ENCODE results near the gene CLCN3. TPM values are rescaled to one million over a fixed set of nuclear protein-coding genes. Genes with fewer than 3 reads are reported as not detected.
"Not testable (repeated sequence)": the region's sequence is repeated elsewhere in the genome, so short reads cannot be mapped to it uniquely, and the experiment has no call there.

Gene CLCN3
- 62.0 TPM for total RNA-seq
- long read RNA-seq, full-length matches to known transcripts: 42 of 65 reads
- long read RNA-seq, partial matches to known transcripts: 22 of 65 reads
- long read RNA-seq, other reads (novel, unspliced or antisense): 1 of 65 reads

DNA sequence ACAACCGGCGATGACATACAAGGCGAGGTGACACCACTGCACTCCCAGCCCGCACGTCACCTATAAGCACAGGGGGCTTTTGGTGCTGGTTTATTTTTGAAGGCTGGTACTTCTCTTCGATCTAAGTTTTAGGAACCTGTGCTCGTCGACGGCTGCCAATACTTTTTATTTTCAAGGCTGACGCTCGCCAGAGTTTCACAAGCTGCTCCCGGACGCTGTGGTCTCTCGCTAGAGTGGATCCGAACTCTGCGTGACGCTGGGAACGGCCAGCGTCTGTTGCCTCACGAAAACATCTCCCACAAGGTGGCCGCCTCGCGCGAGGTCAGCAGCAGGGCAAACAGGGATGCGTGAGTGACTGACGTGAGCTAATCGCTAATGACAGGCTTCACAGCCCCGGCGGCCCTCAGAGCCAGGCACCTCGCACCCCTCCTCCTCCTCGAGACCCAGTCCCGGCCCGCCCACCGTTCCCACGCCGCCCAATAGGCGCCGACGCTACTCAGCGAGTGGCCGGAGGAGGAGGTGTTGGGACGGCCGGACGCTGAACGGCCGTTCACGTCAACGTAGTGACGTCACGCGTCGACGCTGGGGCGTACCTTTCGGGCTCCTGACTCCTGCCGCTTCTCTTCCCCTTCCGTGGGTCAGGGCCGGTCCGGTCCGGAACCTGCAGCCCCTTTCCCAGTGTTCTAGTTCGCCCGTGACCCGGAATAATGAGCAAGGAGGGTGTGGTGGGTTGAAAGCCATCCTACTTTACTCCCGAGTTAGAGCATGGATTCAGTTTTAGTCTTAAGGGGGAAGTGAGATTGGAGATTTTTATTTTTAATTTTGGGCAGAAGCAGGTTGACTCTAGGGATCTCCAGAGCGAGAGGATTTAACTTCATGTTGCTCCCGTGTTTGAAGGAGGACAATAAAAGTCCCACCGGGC, at the start of gene CLCN3:
CLCN3 (plus strand) TSS at position 621 of the 922 bp plus-strand sequence. CDS start 15,351 bp downstream, outside the sequence.
- intact Hi-C loops (cut with DNase I): loop anchor here (2.0 to 10.0 kb wide), 3 partner anchors 41 to 405 kb away; partner anchors contain the start of gene MFAP3L

DNA sequence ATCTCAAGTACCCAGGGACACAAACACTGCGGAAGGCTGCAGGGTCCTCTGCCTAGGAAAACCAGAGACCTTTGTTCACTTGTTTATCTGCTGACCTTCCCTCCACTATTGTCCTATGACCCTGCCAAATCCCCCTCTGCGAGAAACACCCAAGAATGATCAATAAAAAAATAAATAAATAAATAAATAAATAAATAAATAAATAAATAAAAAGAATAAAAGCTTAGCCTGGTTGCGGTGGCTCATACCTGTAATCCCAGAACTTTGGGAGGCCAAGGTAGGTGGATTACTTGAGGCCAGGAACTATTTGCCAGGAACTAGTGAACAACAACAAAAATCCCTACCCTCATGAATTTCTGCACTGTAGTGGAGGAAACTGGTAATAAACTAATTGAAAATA, 49.4 kb upstream of the CLCN3 start:
- ATAC-seq (ENCODE audit: poor library complexity): not testable (repeated sequence)

More for the DNA sequence above, at the start of gene CLCN3:
- DNase-seq (peak; percentile 99), ATAC-seq (ENCODE audit: poor library complexity) (peak; percentile 98)

DNA sequence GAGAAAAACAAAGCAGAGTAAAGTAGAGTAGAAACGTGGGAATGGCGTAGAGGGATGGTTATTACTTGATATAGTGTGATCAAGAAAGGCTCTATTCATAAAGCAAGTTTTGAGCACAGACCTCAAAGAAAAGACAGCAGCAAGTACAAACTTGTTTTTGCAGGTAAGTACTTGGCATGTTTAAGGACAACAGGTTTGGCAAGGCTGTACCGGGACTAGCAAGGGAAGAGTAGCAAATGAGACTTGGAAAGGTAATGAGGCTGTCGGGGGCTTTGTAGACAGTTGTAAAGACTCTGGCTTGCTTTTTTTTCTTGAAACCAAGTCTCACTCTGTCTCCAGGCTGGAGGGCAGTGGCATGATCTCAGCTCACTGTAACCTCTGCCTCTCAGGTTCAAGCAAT, 48.9 kb upstream of the CLCN3 start:
- DNase-seq: no peak
- intact Hi-C loops (cut with DNase I): no loop called here
- ATAC-seq (ENCODE audit: poor library complexity): no peak

More for the DNA sequence above, 49.4 kb upstream of the CLCN3 start:
- intact Hi-C loops (cut with DNase I); DNase-seq: not testable (repeated sequence)

DNA sequence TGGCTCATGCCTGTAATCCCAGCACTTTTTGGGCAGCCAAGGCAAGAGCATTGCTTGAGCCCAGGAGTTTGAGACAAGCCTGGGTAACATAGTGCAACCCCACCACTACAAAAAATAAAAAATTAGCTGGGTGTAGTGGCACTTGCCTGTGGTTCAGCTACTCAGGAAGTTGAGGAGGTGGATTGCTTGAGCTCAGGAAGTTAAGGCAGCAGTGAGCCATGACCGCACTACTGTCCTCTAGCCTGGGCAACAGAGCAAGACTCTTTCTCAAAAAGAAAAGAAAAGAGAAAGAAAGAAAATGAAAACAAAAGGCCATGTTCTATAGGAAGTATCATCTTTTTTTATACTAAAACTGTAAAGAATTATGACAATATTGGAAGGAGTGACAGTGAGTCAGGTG, 46.5 kb upstream of the CLCN3 start:
- DNase-seq: no peak
- intact Hi-C loops (cut with DNase I): no loop called here
- ATAC-seq (ENCODE audit: poor library complexity): no peak

DNA sequence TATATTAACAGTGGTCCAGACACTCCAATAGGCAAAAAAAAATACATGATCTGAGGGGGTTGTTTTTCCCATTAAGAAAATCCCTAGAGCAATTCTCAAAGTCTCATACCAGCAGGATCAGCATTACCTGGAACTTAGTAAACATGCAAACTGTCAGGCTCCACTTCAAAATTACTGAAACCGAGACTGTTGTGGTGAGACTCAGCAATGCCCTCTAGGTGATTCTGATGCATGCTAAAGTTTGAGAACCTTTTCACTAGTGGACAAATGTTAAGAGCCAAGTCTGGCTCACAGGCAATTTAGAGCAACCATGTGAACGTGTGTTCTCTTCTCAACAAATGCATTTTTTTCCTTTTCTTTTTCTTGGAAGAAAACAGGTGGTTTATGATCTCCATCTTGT, 38.2 kb upstream of the CLCN3 start:
- no peak for DNase-seq
- intact Hi-C loops (cut with DNase I): no loop called here

DNA sequence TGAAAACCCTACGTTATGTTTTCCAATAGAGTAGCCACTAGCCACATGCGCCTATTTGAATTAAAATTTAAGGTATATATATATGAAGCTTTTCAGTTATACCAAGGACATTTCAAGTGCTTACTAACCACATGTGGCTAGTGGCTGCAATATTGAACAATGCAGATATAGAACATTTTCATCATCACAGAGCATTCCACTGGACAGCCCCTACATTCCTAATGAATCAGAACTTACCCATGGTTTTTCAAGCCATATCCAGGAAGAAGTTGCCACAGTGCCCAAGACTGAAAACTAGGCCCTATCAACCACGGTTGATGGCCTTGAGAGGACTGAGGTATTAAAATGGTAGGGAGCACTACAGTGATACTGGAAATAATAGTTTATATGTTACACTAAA, 37.7 kb upstream of the CLCN3 start:
- intact Hi-C loops (cut with DNase I): no loop called here
- DNase-seq (no peak), ATAC-seq (ENCODE audit: poor library complexity) (no peak)

More for the DNA sequence above, 38.2 kb upstream of the CLCN3 start:
- no peak for ATAC-seq (ENCODE audit: poor library complexity)

DNA sequence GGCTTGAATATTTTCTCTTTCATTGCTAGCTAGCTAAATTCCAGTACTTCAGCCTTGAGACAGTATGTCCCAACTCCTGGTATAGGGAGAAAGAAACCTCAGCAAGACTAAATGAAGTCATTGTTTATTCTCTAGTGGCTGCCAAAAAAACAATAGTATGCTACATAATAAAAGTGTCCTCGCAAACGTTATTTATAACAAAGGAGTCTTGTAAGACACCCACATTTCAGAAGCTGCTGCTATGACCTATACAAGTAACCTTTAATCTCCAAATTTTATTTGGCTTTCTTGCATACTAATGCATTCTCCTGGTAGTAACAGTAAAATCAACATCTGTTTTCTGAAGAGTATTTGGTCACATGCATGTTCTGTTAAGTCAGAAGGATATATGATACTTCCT, 36.8 kb upstream of the CLCN3 start:
- ATAC-seq (ENCODE audit: poor library complexity) (no peak), DNase-seq (no peak)
- intact Hi-C loops (cut with DNase I): no loop called here

DNA sequence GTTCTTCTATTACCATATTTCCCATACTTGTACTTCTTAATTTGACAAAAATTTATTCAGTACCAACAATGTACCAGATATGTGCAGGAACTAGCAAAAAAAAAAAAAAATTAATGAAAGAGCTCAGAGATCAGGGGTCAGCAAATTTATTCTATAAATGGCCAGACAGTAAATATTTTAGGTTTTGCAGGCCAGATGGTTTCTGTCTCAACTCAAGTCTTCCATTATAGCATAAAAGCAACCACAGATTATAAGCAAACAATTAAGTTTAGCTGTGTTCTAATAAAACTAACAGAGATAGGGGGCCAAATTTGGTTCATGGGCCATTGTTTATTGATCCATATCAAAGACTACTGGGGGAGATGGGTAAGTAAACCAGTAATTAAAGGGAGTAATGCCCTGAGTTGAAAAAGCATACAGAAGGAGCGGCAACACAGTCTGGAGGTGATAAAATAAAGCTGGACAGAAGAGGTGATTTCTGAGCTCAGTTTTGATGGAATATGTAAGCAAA, 27.3 kb upstream of the CLCN3 start:
- no peak for DNase-seq
- no peak for ATAC-seq (ENCODE audit: poor library complexity)
- intact Hi-C loops (cut with DNase I): no loop called here

DNA sequence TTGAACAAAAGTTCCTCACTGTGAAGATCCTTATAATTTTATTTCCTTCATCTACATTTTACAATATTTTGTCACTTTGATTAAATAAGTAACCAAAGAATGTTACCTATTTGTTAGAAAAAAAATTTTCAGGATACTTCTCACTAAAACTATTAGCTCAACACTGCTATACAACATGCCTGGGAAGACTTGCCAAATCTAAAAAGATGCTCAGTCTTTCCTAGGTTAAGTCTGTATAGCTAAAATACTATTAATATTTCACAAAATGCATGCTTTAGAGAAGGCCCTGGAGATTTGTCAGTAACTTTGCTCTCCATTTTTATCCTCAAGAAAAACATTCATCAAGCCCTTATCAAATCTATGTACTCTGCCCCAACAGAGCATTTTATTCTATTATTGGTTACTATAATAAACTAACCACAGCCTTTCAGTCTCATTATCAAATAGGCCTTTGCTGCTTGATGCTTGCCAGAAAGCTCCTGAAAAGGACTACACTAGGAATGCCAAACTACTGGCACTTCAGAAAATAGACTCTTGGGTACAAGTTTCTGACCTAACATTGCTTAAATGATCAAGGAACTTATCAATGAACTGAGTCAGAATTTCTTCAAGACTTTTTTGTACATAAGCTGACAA, 25.7 kb upstream of the CLCN3 start:
- peak; percentile 85 for ATAC-seq (ENCODE audit: poor library complexity)
- no peak for DNase-seq
- intact Hi-C loops (cut with DNase I): no loop called here

DNA sequence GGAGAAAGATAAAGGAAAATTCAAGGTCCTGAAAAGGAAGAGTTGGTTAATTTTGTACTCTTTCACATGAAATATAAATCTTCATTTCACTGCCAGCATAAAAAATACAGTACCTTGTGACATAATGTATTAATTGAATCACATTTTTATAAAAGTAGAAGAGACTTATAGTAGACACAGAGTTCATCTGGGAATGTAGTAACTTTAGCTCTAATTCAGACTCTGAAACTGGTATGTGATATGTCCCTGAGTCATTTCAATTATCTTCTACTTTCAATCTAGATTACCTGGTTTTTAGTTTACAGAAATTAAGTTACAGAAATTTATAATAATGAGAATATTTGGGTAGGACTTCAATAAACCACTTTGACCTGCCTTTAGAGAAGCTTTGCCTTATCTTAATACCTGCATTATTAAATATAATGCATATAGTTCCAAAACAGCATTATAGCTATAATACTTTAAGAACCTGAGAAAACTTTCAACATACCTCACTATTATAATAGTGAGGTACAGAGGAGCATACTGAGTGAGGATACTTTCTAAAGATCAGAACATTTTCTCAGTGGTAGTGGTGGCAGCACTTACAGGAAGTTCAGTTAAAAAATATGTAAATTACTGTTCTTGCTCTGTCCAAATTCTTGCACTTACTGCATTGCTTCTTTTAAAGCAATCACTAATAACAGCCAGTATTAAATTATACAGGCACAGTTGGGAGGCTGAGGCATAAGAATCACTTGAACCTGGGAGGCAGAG, 19.2 kb upstream of the CLCN3 start:
- ATAC-seq (ENCODE audit: poor library complexity): no peak
- intact Hi-C loops (cut with DNase I): no loop called here
- DNase-seq: no peak

DNA sequence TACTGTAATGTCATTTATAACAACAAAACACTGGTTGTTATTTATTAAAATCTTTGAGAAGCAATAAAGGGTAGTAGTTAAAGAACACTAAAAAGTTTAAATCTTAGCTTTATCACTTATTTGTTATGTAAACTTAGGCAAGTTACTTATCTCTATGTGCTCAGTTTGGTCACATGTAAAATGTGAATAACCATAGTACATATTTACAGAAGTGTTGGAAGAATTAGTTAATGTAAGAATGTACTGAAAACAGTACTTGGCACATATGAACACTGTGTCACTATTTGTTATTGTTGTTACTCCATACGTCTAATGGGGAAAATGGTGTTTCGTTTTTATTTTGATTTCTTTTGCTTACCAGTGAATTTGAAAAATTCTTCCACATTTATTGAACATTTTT, 17.1 kb upstream of the CLCN3 start:
- DNase-seq: no peak
- no peak for ATAC-seq (ENCODE audit: poor library complexity)
- intact Hi-C loops (cut with DNase I): no loop called here

DNA sequence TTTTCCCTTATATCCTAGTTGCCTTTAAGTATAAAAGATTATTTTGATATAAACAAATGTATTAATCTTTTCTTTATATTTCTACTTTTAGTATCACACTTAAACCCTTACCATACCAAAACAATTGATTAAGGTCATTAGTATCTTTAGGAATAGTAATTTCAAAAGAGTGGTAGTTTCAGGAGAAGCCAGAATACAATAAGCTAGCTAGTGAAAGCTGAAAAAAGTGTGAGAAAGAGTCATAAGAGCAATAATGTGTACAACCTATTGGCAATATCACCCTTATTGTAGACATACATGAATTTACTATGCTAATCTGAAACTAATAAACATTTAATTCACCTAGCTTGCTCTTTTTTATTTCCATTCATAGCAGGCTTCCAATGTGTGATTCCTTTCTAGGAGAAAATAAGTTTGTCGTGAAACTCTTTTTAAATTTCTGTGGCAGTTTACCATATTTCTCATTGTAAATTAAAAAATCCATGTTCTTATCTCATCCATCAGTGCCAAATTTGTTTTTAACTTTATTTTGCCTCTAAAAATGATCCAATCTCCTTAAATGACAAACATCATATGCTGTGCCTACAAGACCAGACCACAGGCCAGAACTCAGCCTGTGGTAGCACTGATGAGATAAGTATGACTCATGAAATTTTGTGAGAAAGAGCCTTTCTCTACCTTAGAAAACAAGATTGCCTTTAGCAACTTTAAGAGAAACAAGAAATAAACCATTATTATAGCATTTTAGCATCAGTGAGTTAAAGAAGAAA, 16.1 kb upstream of the CLCN3 start:
- no peak for DNase-seq
- intact Hi-C loops (cut with DNase I): no loop called here
- peak; percentile 73 for ATAC-seq (ENCODE audit: poor library complexity)

DNA sequence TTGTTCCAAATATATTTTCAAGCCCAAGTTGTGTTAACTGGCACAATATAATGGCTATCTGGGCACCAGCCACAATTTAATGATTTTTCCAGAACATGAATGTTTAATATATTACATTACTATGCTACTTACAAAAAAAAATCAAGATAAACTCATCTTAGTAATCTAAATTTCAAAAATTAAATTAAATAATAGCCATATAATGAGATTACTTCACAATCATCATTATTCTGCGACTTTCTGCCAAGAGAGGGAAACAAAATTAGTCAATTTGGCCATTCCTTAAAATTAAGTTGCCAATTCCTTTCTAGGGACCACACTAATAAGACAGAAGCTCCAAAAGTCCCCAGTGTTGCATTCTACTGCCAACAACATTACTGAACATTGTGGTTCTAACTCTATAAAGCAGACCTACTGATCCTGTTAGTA, 15.5 kb upstream of the CLCN3 start:
- intact Hi-C loops (cut with DNase I): no loop called here
- DNase-seq (no peak), ATAC-seq (ENCODE audit: poor library complexity) (no peak)

DNA sequence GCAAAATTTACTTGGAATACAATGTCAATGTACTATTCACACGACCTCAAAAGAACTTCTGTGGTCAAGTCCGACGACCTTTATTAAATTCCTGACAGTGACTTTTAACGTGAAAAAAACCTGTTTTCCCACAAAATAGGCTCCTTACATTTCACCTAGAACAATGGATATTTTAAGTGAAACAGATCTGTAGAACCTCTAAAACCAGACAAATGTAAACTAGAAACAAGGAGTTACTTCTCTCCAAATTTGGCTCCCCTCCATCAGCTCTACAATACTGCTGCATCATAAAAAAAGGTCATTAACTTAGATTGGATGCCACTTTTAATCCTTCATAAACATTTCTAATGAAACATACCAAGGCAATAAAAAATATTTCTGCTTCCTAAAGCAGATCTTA, 9.2 kb upstream of the CLCN3 start:
- intact Hi-C loops (cut with DNase I): loop anchor here (10.0 kb wide), 2 partner anchors 74 to 414 kb away; partner anchors contain the start of gene MFAP3L
- ATAC-seq (ENCODE audit: poor library complexity) (no peak), DNase-seq (no peak)

DNA sequence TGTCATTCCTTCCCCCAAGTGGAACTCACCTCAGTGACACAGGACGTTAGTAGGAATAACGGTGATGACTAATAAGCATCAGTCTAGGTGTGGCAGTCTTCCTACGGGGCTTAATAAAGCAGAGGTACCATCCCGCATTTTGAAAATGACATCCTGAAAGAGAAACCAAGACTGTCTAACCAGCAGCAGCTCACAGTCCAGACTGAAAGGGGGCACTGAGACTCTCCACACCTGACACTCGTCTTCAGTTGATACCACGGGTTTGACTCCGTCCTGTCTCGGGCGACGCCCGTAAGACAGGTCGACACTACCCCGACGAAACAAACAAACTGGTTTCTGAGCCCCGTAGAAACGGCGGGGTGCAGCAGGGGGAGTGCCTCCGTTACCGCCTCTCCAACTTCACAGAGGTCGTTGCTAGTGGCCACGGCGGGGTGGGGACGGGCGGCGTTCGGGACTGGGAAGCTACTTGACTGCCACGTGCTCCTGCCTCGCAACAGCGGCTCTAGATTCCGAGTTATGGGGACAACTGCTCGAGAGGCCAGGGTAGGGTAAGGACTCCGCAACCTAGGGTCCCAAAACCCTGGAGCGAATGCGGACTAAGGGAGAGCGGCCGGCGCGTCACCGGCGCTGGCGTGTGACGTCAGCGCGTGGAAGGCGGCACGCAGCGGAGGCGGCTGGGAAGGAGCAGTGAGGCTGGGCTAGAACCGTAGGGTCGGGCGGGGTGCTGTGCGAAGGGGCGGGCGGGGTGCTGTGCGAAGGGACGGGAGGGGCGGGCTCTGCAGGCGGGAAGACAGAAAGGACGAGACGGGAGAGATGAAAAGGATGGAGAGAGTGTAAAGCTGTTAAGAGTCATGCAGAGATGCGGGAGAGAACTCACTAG, 8.1 kb upstream of the CLCN3 start, which contains the start of gene NEK1:
NEK1 (minus strand) TSS at position 593 of the 880 bp plus-strand sequence. CDS start 9,953 bp downstream, outside the sequence.
- ATAC-seq (ENCODE audit: poor library complexity): peak; percentile 99
- peak; percentile 94 for DNase-seq
- intact Hi-C loops (cut with DNase I): loop anchor here (10.0 kb wide), 2 partner anchors 73 to 413 kb away; partner anchors contain the start of gene MFAP3L

Measured in Right ventricle myocardium superior (tissue), 1 donor.